ENCODE measurements around the gene ATP6V0D1.
"Not testable (repeated sequence)": the region's sequence is repeated elsewhere in the genome, so short reads cannot be mapped to it uniquely, and the experiment has no call there.

ATP6V0D1 gene

DNA sequence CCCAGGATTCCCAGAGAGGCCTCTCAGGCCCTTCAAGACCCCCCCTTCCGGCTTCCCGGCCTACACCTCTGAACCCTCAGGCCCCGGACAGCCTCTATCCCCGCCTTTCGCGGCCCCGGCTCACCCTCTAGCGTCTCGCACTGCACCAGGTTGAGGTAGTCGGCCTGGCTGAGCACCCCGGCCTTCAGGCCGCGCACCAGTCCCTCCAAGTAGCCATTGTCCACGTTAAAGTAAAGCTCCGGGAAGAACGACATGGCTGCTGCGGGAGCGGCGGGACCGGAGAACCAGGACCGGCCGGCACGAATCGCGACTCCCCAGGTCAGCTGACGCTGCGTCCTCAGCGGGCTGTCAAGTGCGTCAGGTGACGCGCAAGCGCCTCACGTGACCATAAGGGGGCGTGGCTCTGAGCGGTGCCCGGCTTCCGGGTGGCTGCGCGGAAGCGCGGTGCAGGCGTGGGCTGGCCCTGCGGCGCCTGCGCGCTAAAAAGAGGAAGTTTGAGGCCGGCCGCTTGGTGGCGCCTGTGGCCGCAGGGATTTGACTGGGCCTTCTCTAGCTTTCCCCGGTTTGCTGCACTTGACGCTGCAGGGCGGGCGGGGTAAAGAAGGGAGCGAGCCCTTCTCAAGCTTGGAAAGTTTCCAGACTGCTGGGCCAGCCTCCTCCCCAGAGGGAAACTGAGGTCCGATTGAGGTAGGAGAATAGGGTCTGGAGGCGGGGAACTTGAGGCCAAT lies at the start of gene ATP6V0D1:
ATP6V0D1 (minus strand) TSS at position 325 of the 728 bp plus-strand sequence; CDS start at position 254, 71 bp downstream.
- DNase-seq, result peak; percentile 93

DNA sequence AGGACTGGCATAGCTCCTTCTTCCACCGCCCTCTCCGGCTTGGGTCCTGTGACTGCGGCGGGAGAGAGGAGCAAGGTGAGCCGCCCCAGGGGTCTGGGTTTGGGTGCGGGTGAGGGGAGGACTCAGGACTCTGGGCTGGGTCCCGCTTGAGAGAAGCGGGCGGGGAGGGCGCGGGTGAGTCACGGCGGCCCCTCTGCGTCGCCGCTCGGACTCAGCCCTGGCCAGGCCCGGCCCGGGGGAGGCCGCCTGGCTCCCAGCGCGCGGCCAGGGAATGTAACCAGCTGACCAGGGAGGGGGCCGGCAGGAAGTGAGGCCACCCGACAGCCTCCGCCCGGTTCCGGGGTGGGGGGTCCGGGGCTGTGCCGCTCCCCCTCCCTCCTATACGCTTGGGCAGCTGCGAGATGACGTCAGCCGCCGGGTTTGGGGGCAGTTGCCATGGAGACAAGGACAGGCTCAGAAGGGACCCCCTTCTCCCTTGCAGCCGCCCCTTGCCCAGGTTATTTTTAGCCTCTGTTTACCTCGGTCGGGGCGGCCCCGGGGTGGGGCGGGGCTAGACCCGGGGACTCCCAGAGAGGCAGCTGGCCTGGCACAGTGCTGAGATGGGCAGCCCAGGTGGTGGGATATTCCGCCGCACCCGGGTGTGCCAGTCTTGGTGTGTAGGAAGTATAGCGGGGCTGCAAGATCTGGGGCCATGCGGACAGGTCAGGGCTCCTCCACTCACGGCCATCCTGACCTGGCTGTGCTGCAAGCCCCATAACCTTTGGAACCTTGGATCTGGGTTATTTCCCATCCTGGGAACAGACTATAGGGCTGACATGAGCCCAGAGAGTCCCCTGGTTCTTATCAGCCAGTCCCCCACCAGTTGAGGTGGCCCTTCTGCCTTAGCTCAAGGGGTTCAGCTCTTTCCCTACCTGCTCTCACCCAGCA lies 49.3 kb upstream of the ATP6V0D1 start:
- DNase-seq, result no peak

DNA sequence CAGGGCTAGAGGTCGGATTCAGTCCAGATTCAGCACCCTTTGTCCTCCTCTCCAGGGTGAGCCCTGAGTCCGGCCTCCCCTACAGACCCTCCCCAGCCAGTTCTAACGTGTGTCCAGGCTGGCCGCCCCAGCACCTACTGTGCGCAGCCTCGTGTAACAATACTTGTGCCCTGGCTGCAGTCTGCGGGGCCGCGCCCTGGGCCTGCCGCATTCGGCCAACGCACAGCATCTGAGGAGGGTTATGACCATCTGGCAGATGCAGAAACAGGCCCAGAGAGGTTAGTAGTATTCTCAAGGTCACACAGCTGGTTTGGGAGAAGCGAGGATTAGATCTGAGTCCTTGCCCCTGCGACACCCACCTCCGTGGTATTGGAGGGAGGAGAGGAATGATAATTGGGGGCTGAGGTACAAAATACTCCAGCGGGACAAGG lies 48.6 kb upstream of the ATP6V0D1 start:
- no peak for DNase-seq

DNA sequence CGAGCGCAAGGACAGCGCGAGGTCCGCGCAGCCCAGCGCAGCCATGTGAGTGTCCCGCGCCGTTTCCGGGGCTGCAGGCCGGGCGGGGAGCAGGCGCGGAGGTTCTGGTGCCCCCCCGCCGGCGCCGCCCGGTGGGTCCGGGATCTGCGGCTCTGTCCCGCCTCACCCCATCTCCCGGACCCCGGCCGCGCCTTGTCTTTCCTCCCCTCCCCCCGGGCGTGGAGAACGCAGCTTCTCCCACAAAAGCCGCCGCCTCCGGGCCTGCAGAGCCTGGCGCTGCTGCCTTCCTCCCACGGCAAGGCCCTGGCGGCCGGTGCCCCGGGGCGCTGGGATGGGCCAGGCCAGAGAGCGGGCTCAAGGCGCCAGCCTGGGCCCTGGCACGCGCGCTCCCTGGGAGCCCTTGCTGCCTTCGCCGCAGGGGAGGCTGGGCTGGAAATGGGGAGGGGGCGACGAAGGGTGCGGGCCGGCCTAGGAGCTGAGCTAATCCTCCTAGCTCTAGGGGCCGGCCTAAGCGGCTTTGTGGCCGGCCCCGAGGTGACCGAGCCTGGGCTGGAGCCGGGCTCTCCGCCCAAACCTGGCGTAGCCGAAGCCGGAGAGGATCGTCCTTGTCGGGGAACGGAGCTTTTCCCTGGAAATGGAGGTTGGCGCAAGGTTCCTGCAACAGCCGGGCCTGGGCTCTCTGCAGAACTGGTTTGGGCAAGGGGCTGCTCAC lies 48.1 kb upstream of the ATP6V0D1 start:
- DNase-seq, result no peak

DNA sequence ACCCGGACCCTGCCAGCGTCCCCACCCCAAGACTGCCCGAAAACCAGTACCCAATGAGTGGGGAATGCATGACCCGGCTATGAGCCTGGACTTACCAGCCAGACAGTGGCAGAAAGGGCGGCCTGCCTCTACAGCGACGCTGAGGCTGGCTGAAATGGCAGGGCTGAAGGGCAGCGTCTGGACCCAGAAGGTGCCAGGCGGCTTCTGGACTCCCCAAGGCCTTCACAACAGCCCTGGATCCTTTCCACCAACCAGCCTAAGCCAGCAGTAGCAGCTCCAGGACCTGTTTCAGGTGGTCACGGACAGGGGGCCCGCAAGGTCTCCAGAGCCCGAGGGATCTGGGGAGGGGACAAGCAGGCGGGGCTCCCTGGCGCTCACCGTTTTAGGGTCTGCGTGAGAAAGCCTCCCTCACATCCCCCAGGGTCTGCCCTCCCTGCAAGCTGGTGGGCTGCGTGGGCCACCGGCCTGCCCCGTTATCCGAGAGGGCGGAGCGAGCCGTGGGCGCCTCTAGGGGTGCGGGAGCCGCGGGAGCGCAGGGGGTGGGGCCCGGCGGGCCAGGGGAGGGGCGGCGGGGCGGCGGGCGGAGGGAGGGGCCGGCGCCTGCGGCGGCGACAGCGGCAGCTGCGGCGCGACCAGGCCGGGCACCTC lies 47.4 kb upstream of the ATP6V0D1 start, which contains the start of gene RIPOR1:
RIPOR1 (plus strand) TSS at position 608 of the 648 bp plus-strand sequence. CDS start 9,618 bp downstream, outside the sequence.
- DNase-seq, result no peak

DNA sequence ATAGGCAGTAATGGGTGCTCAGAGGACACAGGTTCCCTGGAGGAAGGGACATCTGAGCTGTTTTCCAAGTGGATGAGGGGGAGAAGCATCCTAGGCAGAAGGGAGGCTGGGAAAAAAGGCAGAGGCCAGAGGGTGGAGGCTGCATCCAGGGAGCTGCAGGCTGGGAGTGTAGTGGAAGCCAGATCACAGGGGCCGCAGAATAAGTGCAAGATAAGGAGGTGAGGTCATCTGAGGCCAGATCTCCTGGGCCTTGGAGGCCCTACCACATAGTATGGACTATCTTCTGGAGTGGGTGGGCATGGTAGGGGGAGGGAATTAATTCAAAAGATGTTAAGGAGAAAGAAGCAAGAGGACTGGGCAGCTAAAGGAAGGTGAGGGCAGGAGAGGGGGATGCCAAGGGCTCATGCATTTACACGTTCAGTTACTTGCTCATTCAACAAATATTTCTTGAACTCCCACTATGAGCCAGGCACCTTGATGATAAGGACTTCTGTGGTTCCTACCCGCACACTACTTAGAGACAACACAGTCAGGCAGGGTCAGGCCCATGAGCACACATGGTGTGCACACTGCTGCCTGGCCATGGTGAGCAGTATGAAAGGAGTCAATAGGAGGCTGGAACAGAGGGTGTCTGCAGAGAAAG lies 45.3 kb upstream of the ATP6V0D1 start:
- no peak for DNase-seq

DNA sequence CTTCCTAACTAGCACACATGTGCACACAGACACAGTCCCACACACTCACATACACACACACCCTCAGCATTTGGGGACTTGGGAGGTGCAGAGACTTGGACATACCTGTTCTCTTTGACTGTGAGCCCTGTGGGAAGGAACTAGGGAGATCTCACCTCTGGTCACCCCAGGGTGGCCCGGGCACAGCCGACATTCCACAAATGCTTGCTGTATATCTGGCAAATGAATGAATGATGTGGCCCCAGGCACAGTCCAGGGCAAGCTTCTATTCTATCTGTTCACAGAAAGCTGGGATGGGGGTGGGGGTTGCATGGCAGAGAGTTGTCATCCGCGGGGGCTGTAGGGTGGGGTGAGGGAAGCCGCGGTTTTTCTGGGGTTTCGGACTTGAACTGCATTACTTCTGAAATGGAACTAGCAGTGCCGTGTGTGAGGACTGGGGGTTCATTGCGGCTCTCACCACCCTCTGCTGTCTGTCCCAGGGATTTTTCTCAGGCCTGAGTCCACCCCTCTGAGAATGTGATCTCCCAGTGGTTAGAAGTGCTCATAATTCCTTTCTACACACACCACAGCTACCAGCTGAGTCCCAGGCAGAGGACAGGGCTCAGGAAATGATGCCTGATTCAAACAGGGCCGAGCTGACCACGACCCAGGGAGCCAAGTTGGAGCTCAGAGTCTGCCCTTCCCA lies 44.4 kb upstream of the ATP6V0D1 start:
- DNase-seq, result no peak

DNA sequence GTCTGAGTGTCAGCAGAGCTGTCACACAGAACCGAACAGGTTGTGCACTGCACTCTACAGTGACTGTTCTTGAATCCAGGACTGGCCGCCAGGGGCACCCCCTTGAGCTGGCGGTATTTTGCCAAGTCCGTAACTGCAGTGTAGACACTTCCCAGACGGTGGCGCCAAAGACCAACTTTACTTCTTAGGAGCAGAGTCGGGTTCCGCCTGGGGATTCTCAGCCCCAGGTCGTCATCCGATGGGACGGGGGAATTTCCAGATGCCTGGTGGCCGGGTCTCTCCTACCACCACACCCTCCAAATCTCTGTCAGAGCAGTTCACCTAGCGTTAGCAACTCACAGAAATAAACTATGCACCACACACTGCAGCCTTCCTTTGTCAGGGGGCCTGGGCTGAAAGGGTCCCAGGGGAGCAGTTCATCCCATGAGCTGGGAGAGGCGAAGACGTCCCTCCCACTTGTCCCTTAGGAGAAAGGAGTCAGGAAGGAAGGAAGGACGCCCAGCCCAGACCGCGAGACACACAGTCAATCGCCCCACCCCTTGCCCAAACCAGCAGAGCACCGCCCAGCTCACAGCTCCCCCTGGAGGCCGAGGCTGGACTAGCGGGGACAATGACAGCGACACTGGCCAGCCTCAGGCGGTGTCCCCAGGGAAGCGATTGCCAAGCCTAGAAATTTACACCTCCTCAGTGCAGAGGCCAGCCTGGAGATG lies 40.3 kb upstream of the ATP6V0D1 start:
- DNase-seq, result peak; percentile 81

DNA sequence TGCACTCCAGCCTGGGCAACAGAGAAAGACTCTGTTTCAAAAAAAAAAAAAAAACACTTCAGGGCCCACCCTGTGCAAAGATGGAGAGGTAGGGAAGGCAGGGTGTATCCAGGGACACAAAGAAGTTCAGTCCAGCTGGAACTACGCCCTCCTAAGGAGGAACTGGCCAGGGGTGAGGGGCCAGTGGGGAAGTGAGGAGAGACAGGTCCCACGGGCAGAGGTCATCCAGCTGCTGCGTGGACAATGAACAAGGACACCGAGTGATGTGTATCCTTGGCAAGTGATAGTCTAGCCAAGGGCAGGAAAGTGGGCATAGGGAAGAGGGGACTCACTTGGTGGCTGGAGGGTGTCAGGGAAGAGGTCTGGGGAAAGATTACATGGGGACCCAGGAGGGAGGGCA lies 38.3 kb upstream of the ATP6V0D1 start:
- no peak for DNase-seq

DNA sequence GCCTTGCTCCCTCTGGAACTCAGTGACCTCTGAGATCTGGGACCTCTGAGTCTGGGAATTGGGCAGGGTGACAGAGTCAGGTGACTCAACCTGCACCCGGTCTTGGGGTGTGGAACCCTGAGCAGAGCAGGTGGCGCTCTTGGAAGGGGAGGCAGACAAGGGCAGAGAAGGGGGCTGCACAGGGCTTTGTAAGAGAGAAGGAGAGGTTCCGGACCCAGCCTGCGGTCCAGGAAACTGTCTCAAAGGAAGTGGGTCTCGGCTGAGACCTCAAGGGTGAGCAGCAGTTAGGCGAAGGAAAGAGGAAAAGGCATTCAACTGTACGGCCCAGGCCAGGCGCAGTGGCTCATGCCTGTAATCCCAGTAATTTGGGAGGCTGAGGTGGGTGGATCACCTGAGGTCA lies 37.7 kb upstream of the ATP6V0D1 start:
- DNase-seq, result no peak

DNA sequence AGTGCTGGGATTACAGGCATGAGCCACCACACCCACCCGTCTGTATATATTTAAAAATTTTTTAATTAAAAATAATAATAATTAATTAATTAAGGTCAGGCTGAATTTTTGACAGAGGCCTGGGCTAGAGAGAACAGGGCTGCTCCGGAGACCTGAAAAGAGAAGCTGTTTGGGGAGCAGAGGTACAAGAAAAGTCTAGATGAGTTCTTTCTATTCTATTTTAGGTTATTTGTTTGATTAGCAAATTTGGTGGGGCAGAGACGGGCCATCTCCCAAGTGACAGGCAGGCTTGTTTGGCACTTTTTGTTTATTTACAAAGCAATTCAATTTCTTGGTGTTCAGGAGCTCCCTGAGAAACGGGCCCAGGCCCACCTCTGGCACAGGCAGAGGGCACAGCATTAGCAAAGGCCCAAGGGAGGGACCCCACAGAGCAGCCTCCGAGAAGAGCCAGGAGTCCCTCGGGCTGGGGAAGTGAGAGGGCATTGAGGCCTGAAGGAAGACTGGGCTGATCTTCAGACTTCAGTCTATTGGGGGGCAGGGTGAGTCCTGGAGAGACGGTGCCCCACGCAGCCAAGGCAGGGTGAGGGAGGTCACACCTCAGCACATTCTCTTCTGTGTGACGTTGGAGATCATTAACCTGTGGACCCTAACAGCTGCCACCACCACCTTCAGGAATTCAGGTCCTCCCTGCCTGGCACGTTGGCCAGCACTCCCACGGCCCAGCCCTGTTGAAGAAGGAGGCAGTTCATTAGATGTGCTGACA lies 36.9 kb upstream of the ATP6V0D1 start:
- DNase-seq, result no peak

DNA sequence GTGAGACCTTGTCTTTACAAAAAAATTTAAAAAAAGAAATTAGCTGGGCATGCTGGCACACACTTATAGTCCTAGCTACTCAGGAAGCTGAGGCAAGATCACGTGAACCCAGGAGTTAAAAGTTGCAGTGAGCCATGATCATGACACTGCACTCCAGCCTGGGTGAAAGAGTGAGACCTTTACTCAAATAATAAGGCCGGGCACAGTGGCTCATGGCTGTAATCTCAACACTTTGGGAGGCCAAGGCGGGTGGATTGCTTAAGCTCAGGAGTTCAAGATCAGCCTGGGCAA lies 36.1 kb upstream of the ATP6V0D1 start:
- DNase-seq, result no peak

DNA sequence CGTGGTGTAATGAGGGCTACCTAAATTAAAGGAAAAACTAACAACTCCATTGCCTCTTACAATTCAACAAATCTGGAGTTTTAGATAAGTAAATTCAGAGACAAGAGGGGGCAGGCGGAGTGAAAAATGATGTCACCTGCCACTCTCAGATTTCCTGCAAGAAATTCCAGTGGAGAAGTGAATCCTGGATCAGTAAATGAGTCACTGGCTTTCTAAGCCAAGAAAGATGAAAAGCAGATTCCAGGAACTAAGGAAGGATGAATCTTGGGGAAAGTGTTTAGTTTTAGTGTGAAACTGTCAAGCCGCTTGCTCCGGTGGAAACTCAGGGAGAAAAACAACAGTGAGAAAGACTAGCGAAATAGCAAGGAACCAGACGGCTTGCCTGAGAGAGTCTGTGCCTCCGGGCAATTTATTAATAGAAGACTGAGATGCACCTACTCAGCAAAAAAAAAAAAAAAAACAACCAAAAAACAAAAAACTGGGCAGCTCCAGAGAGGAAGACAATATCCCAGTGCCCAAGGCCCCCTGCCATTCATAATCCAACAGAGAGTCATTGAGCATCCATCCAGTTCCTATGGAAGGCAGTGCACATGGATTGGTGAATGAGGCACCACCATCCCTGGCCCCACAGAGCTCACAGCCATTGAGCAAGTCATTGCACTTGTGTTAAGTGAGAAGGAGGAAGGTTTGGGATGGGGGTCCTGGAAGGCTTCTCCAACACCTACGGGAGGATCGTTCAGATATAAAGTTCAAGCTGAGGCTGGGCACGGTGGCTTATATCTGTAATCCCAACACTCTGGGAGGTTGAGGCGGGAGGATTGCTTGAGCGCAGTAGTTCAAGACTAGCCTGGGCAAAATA lies 35.6 kb upstream of the ATP6V0D1 start:
- DNase-seq, result no peak

DNA sequence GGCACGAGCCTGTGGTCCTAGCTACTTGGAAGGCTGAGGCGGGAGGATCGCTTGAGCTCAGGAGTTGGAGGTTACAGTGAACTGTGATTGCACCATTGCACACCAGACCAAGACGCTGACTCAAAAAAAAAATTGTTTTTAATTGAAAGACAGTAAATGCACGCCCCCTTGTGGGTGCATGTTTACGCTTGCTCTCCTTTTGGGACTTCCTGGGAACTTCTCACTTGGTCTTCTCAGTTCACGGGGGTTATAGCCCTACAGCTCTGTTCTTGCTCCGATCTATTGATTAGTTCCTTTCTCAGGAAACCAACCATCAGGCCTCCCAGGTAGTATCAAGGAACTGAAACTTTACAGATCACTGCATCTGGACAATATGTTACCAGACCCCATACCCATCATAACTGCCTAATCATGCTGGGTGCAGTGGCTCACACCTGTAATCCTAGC lies 33.4 kb upstream of the ATP6V0D1 start:
- DNase-seq, result peak; percentile 40

DNA sequence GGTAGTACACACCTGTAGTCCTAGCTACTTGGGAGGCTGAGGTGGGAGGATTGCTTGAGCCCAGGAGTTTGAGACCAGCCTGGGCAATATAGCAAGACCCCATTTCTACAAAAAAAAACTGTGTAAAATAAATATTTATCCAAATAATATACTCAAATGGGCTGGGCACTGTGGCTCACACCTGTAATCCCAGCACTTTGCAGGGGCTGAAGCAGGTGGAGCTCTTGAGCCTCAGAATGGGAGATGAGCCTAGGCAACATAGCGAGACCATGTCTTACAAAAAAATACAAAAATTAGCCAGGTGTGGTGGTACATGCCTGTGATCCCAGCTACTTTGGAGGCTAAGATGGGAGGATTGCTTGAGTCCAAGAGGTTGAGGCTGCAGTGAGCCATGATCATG lies 32.9 kb upstream of the ATP6V0D1 start:
- DNase-seq, result not testable (repeated sequence)

DNA sequence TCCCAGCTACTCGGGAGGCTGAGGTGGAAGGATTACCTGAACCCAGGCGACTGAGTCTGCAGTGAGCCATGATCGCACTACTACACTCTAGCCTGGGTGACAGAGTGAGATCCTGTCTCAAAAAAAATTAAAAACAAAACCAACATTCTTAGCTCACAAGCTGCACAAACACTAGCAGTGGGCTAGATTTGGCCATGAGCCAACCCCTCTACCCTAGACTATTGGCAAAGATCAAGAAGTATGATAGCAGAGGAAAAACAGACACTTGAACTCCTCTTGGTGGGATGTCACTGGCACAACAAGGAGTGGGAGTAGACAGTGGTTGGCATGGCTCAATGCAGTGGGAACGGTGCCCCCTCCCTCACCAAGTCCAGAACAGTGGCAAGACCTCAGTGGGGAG lies 28.1 kb upstream of the ATP6V0D1 start:
- DNase-seq, result no peak

DNA sequence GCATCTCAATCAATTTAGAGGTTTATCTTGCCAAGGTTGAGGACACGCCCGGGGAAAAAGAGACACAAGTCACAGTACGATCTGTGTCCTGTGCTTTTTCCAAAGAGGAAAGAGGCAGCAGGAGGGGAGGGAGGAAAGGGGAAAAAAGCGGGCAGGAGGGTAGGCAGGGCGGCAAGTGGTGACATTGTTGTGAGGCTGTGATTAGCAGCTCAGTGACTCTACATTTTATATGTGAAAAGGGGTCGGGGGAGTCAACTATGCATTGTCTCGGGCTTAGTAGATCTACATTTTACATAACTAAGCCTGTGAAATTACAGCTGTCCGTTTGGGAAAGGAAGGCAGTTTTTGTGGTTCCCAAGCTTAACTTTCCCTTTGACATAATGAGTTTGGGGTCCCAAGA lies 25.5 kb upstream of the ATP6V0D1 start:
- no peak for DNase-seq

DNA sequence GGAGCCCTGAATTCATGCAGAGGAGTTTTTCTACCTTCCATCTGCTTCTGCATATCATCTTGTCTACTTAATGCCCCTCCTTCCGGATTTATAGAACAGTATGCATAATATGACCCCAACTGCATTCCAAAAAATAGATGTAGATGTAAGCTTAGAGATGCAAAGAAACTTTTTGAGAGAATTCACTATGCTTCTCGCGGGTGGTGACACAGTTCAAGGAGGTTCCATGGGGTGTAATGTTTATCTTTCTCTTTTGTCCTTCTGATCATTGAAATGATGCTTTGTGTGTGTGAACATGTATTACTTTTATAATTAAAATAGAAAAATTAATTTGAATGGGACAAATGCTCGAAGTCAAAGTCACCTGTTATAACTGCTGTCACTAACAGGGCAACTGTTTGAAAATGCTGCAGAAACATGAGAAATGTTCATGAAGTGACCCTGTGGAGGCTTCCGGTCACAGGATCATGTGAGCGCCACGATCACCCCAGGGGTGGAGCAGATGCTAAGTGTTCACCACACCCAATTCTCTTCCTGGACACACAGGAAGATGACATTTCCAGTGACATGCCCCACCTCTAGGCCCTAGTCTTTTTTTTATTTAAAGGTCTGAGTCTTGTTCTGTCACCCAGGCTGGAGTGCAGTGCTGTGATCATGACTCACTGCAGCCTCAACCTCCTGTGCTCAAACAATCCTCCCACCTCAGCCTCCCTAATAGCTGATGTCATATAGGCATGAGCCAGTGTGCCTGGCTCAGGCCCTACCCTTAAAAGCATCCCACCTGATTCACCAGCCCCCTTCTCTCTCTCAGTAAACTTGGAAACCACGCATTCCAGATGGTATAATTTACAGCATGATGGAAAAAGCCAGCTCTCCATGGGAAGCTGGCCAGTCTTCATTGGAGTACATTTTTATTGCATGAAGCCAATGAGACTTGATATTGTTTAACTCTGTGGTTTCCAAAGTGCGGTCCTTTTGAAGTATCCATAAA lies 23.4 kb upstream of the ATP6V0D1 start:
- no peak for DNase-seq

Data from NK-92 treated with Interleukin-12 subunit alpha and Interleukin-12 subunit beta, amount 100 ng/mL, for 24 hours (cell line).